Endothelial cell (in vitro differentiated cells): ENCODE measurements around the gene ACKR3. TPM values are rescaled to one million over a fixed set of nuclear protein-coding genes. Genes with fewer than 3 reads are reported as not detected.

Source experiments
- DNase-seq: peaks from one replicate; pipeline ENCODE4 v3.0.0; 2021; ENCODE audit warnings: low spot score
- H3K27ac Mint-ChIP-seq: one replicate; pipeline ENCODE4 v1.8.0; 2021; ENCODE audit warnings: mixed read lengths, inconsistent platforms; ENCODE audit not compliant: unreplicated experiment
- H3K27me3 Mint-ChIP-seq: one replicate; pipeline ENCODE4 v1.8.0; 2021; ENCODE audit warnings: mild to moderate bottlenecking, moderate library complexity, mixed read lengths, inconsistent platforms; ENCODE audit not compliant: unreplicated experiment
- H3K36me3 Mint-ChIP-seq: one replicate; pipeline ENCODE4 v1.8.0; 2021; ENCODE audit warnings: mild to moderate bottlenecking, low read depth, mixed read lengths, inconsistent platforms; ENCODE audit not compliant: unreplicated experiment
- H3K4me1 Mint-ChIP-seq: one replicate; pipeline ENCODE4 v1.8.0; 2021; ENCODE audit warnings: mild to moderate bottlenecking, mixed read lengths, inconsistent platforms; ENCODE audit not compliant: unreplicated experiment
- H3K4me3 Mint-ChIP-seq: one replicate; pipeline ENCODE4 v1.8.0; 2021; ENCODE audit warnings: mild to moderate bottlenecking, mixed read lengths, inconsistent platforms; ENCODE audit not compliant: unreplicated experiment
- H3K9me3 Mint-ChIP-seq: one replicate; pipeline ENCODE4 v1.8.0; 2021; ENCODE audit warnings: mixed read lengths, inconsistent platforms; ENCODE audit not compliant: unreplicated experiment
- CTCF ChIP-seq: fragments of 200-600 bp; sonication (generic); IDR thresholded peaks from one replicate; pipeline ENCODE4 v1.5.0; 2021; ENCODE audit warnings: antibody characterized with exemption; ENCODE audit not compliant: unreplicated experiment
- total RNA-seq: library from RNA; stranded (reverse); fragmentation: NEBNext Ultra II Directional; extraction: Animal tissue kit (Norgen Biotek cat#: 25700); gene quantifications from one replicate; pipeline ENCODE4 v1.2.1, GENCODE V29; 2021; ENCODE audit not compliant: unreplicated experiment

Gene ACKR3
- total RNA-seq, 1 donor from 2014 or later: 24.8 TPM

GRCh38 chr2:236599059-236599458, 29.4 kb downstream of the ACKR3 start:
- no peaks in the 10 kb centered on the region for H3K27me3 Mint-ChIP-seq
- DNase-seq: no peak
- no peaks in the 10 kb centered on the region for H3K36me3 Mint-ChIP-seq
- H3K27ac Mint-ChIP-seq: no peak overlapping the region
- H3K4me3 Mint-ChIP-seq: no peak overlapping the region
- no peak for TF ChIP-seq CTCF
- H3K9me3 Mint-ChIP-seq: no peaks in the 10 kb centered on the region
- H3K4me1 Mint-ChIP-seq: no peaks in the 10 kb centered on the region

- Mint-ChIP-seq H3K27ac (no peak overlapping the region), H3K27me3 (no peaks in the 10 kb centered on the region), H3K4me1 (peaks cover 4% of the 10 kb centered on the region), H3K36me3 (no peaks in the 10 kb centered on the region), H3K9me3 (no peaks in the 10 kb centered on the region), H3K4me3 (no peak overlapping the region)
- no peak for TF ChIP-seq CTCF
- DNase-seq: no peak
Measured at GRCh38 chr2:236600158-236600557, 30.5 kb downstream of the ACKR3 start.

- no peak overlapping the region for H3K27ac Mint-ChIP-seq
- H3K36me3 Mint-ChIP-seq: no peaks in the 10 kb centered on the region
- TF ChIP-seq CTCF: no peak
- H3K4me1 Mint-ChIP-seq: peaks cover 6% of the 10 kb centered on the region
- DNase-seq: no peak
- no peaks in the 10 kb centered on the region for H3K27me3 Mint-ChIP-seq
- no peaks in the 10 kb centered on the region for H3K9me3 Mint-ChIP-seq
- H3K4me3 Mint-ChIP-seq: no peak overlapping the region
Measured at GRCh38 chr2:236600892-236601291, 31.3 kb downstream of the ACKR3 start.

- Mint-ChIP-seq H3K27me3 (no peaks in the 10 kb centered on the region), H3K27ac (no peak overlapping the region), H3K4me1 (peaks cover 6% of the 10 kb centered on the region), H3K36me3 (no peaks in the 10 kb centered on the region), H3K4me3 (no peak overlapping the region), H3K9me3 (no peaks in the 10 kb centered on the region)
- no peak for DNase-seq
- TF ChIP-seq CTCF: no peak
Measured at GRCh38 chr2:236601316-236602202, 31.9 kb downstream of the ACKR3 start.

GRCh38 chr2:236602678-236603077, 33.1 kb downstream of the ACKR3 start:
- Mint-ChIP-seq H3K9me3 (no peaks in the 10 kb centered on the region), H3K36me3 (no peaks in the 10 kb centered on the region), H3K4me3 (no peak overlapping the region), H3K27ac (no peak overlapping the region), H3K4me1 (peaks cover 6% of the 10 kb centered on the region), H3K27me3 (no peaks in the 10 kb centered on the region)
- no peak for TF ChIP-seq CTCF
- DNase-seq: no peak
